ENCODE measurements around the gene AGAP1. TPM values are rescaled to one million over a fixed set of nuclear protein-coding genes. Genes with fewer than 3 reads are reported as not detected.

The AGAP1 gene
- total RNA-seq, 3 donors from 2014 or later (not counting 1 experiment from before 2014, with no cell fraction given), result 42.0 to 56.4 (median 45.7) TPM

DNA sequence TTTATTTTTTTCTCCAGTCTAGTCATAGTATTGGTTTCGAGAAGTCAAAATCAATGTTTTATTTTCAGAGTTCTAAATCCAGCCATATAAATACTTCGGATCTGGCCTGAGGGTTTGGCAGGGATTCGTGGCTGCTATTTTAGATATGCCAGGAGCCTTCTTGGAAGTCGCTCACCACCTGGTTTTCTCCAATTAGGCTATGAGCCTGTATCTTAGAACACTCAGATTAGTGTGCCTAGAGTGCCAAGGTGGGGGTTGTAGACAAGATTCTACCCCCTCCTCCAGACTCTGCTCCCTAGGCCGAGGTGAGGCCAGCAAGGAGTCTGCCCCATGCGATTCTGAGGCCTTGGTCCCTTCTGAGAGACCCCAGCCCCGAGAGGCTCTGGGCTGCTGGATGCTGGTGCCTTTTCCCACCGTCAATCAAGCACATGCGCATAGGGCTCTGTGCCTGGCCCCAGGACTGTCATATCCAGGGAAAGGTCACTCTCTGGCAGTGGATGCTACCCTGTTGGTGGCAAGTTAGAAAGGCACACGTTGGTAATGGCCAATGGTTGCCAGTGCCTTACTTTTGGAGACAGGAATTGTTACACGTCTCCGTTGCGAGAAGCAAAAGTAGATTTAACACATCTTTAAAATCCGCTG, 197.1 kb downstream of the AGAP1 start:
- H3K4me3 ChIP-seq (ENCODE audit: low read length), result no peak overlapping the region
- WGBS (ENCODE audit: insufficient coverage), result 80% methylated on average over 14 of the region's 14 CpGs
- no peaks in the 10 kb centered on the region for H3K9me3 Mint-ChIP-seq
- no peaks in the 10 kb centered on the region for H3K27me3 Mint-ChIP-seq (ENCODE audit: low read depth in 2 of 2)
- TF ChIP-seq, protein P1, sequence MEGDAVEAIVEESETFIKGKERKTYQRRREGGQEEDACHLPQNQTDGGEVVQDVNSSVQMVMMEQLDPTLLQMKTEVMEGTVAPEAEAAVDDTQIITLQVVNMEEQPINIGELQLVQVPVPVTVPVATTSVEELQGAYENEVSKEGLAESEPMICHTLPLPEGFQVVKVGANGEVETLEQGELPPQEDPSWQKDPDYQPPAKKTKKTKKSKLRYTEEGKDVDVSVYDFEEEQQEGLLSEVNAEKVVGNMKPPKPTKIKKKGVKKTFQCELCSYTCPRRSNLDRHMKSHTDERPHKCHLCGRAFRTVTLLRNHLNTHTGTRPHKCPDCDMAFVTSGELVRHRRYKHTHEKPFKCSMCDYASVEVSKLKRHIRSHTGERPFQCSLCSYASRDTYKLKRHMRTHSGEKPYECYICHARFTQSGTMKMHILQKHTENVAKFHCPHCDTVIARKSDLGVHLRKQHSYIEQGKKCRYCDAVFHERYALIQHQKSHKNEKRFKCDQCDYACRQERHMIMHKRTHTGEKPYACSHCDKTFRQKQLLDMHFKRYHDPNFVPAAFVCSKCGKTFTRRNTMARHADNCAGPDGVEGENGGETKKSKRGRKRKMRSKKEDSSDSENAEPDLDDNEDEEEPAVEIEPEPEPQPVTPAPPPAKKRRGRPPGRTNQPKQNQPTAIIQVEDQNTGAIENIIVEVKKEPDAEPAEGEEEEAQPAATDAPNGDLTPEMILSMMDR (IDR thresholded peaks at IDR 0.05), result no peak
- H3K4me3 Mint-ChIP-seq, result no peak overlapping the region
- DNase-seq (no peak), ATAC-seq (no peak)
- peaks cover 43 to 45% of the 10 kb centered on the region in 2 donors for H3K4me1 Mint-ChIP-seq
- intact Hi-C loops (cut with micrococcal nuclease), result no loop called here
- no peaks in the 10 kb centered on the region for H3K36me3 ChIP-seq (ENCODE audit: control insufficient read depth, insufficient read depth, low read length)
- H3K27me3 ChIP-seq (ENCODE audit: control insufficient read depth, insufficient read depth, low read length), result no peaks in the 10 kb centered on the region
- no peak overlapping the region for H3K27ac Mint-ChIP-seq
- peaks cover 23% of the 10 kb centered on the region for H3K4me1 ChIP-seq (ENCODE audit: control insufficient read depth, insufficient read depth, low read length)
- no peaks in the 10 kb centered on the region for H3K36me3 Mint-ChIP-seq
- no peak overlapping the region for H3K27ac ChIP-seq (ENCODE audit: low read length)
- no peaks in the 10 kb centered on the region for H3K9me3 ChIP-seq (ENCODE audit: control insufficient read depth, insufficient read depth, low read length)

DNA sequence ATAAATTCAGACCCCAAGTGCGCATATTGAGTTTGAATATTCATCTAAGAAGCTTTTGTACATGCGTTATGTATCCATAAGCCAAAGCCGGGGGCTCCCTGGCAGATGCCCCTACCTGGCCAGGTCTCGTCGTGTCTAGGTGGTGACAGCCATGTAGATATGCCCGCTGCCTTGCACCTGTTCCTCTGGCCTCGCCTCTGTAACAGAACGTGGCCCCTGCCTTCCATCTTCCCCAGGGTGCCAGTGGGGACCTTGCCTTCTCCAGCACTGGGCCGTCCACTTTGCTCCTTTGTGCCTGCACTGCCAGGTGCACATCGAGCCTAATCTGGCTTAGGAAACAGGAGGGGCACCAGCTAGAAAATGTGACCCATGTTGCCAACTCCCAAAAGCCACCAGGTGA, 198.2 kb downstream of the AGAP1 start:
- Histone ChIP-seq H3K27me3 (ENCODE audit: control insufficient read depth, insufficient read depth, low read length) (no peaks in the 10 kb centered on the region), H3K9me3 (ENCODE audit: control insufficient read depth, insufficient read depth, low read length) (no peaks in the 10 kb centered on the region), H3K27ac (ENCODE audit: low read length) (no peak overlapping the region), H3K36me3 (ENCODE audit: control insufficient read depth, insufficient read depth, low read length) (no peaks in the 10 kb centered on the region), H3K4me3 (ENCODE audit: low read length) (no peak overlapping the region), H3K4me1 (ENCODE audit: control insufficient read depth, insufficient read depth, low read length) (peaks cover 13% of the 10 kb centered on the region)
- no peaks in the 10 kb centered on the region for H3K36me3 Mint-ChIP-seq
- H3K4me3 Mint-ChIP-seq, result no peak overlapping the region
- intact Hi-C loops (cut with micrococcal nuclease), result no loop called here
- no peak overlapping the region for H3K27ac Mint-ChIP-seq
- peaks cover 34% of the 10 kb centered on the region in 2 donors for H3K4me1 Mint-ChIP-seq
- WGBS (ENCODE audit: insufficient coverage), result 92% methylated on average over 10 of the region's 10 CpGs
- ATAC-seq (no peak), DNase-seq (no peak)
- H3K9me3 Mint-ChIP-seq, result no peaks in the 10 kb centered on the region
- H3K27me3 Mint-ChIP-seq (ENCODE audit: low read depth in 2 of 2), result no peaks in the 10 kb centered on the region
- TF ChIP-seq, protein P1 (IDR thresholded peaks at IDR 0.05), result no peak

DNA sequence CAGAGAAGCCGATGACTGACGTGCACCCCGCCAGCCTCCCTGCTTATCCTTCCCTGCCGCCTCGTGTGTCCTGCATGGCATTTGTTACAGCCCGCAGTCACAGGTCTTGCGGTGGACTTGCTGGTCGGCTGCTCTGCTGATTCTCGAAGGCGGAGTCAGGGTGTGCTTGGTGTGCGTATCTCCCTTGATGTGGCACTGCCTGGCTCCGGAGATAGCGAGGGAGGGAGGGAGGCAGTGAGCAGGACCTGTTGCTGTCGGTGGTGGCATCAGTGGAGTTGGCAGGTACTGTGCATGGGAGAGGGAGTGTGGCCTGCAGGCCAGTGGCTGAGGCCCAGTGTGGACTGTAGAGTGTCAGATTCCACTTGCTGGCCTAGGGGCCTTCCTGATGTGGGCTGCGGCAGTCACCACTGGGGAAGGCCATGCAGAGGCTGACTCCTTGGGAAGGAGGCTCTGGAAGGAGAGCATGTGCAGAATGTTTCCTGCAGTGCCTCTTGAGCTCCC, 198.9 kb downstream of the AGAP1 start:
- no peaks in the 10 kb centered on the region for H3K9me3 Mint-ChIP-seq
- intact Hi-C loops (cut with micrococcal nuclease), result no loop called here
- Histone ChIP-seq H3K36me3 (ENCODE audit: control insufficient read depth, insufficient read depth, low read length) (no peaks in the 10 kb centered on the region), H3K27ac (ENCODE audit: low read length) (no peak overlapping the region), H3K4me3 (ENCODE audit: low read length) (no peak overlapping the region), H3K27me3 (ENCODE audit: control insufficient read depth, insufficient read depth, low read length) (no peaks in the 10 kb centered on the region), H3K9me3 (ENCODE audit: control insufficient read depth, insufficient read depth, low read length) (no peaks in the 10 kb centered on the region), H3K4me1 (ENCODE audit: control insufficient read depth, insufficient read depth, low read length) (peaks cover 13% of the 10 kb centered on the region)
- H3K36me3 Mint-ChIP-seq, result no peaks in the 10 kb centered on the region
- H3K4me1 Mint-ChIP-seq, result peaks cover 31 to 32% of the 10 kb centered on the region in 2 donors
- WGBS (ENCODE audit: insufficient coverage), result 94% methylated on average over 15 of the region's 15 CpGs
- no peak overlapping the region for H3K4me3 Mint-ChIP-seq
- no peak overlapping the region for H3K27ac Mint-ChIP-seq
- DNase-seq (no peak), ATAC-seq (no peak)
- TF ChIP-seq, protein P1 (IDR thresholded peaks at IDR 0.05), result no peak
- no peaks in the 10 kb centered on the region for H3K27me3 Mint-ChIP-seq (ENCODE audit: low read depth in 2 of 2)

DNA sequence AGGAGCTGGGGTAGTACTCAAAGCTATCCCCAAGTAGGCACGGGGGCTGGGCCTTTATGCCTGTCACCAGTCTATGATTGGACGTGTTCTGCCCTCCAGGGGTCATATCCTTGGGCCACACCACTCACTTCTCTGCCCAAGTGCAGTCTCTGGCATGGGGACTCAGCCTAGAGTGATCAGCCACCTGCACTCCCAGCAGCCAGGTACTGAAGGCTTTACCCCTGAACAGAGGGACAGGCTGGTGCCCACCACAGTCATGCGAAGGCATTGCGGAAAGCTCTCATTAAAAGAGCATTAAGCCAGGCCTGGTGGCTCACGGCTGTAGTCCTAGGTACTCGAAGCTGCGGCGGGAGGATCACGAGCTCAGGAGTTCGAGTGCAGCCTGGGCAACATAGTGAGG, 199.4 kb downstream of the AGAP1 start:
- no peaks in the 10 kb centered on the region for H3K36me3 ChIP-seq (ENCODE audit: control insufficient read depth, insufficient read depth, low read length)
- H3K27me3 ChIP-seq (ENCODE audit: control insufficient read depth, insufficient read depth, low read length), result no peaks in the 10 kb centered on the region
- no peak overlapping the region for H3K27ac ChIP-seq (ENCODE audit: low read length)
- Mint-ChIP-seq H3K4me1 (peaks cover 32 to 34% of the 10 kb centered on the region in 2 donors), H3K27me3 (ENCODE audit: low read depth in 2 of 2) (no peaks in the 10 kb centered on the region), H3K27ac (no peak overlapping the region), H3K9me3 (no peaks in the 10 kb centered on the region), H3K36me3 (no peaks in the 10 kb centered on the region), H3K4me3 (no peak overlapping the region)
- H3K4me3 ChIP-seq (ENCODE audit: low read length), result no peak overlapping the region
- TF ChIP-seq, protein P1 (IDR thresholded peaks at IDR 0.05), result no peak
- WGBS (ENCODE audit: insufficient coverage), result 96% methylated on average over 9 of the region's 10 CpGs
- intact Hi-C loops (cut with micrococcal nuclease), result no loop called here
- no peak for ATAC-seq
- no peaks in the 10 kb centered on the region for H3K9me3 ChIP-seq (ENCODE audit: control insufficient read depth, insufficient read depth, low read length)
- peaks cover 14% of the 10 kb centered on the region for H3K4me1 ChIP-seq (ENCODE audit: control insufficient read depth, insufficient read depth, low read length)
- DNase-seq, result no peak

Data from natural killer cell (primary cell).